ENCODE data around the gene ELMOD1. TPM values are rescaled to one million over a fixed set of nuclear protein-coding genes. Genes with fewer than 3 reads are reported as not detected.

ELMOD1 gene
- total RNA-seq, 4 donors from 2014 or later, result 0.70 to 3.7 (median 1.6) TPM

DNA sequence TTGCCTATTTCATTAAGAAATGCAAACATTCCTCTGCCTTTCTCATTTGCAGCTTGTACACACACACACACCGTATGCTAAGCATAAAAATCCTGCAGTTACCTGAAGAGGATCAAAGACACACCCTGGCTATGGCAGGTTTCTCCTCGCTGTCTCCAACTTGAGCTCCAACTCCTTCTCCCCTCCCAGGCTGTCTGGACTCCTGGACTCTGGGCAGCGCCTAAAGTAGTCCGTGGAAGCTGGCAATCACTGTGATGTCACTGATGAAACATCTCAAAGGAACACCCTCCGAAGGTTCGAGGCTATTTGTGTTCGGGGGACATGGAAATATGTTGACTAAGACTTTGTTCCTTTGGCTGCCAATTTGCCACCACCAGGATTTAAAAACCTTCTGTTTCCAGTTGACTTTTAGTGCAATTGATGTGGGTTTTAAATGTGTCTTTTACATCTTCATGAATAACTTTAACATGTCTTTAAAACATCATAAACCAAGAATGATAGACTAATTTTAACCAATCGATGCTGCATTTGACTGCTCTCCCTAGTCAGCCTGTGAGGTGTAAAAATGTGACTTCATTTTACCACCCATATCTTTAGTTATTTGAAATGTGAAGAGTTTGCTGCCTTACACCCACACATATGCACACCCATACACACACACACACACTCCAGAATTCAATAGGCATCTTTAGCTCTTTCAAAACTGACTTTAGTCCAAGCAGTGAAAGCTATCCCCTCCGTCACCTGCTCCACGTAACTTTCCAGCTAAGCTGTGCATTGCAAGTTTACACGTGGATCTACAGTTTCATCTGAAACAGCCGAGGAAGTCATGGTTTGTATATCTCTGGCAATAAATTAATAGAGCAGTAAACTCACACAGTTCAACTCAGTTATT, 121.2 kb downstream of the ELMOD1 start, which contains the start of gene SLN:
Gene SLN, minus strand, starts transcription at position 196 of the 895 bp plus-strand sequence.
- peak; percentile 73 to 74 for DNase-seq
- H3K27ac ChIP-seq, result peak within 1 kb of the TSS; percentile 83 to 93 (median 86)
- peaks cover 31 to 47% of the 10 kb centered on the region in 2 donors for H3K4me1 ChIP-seq
- H3K36me3 ChIP-seq, result no peaks in the 10 kb centered on the region
- peak within 1 kb of the TSS; percentile 46 to 74 (median 54) for H3K4me3 ChIP-seq
- in situ Hi-C loops (cut with MboI; ENCODE audit: low sequenced_read_pairs in 4 of 4), result no loop called here
- peak; percentile 41 to 67 for ATAC-seq
- H3K27me3 ChIP-seq, result no peaks in the 10 kb centered on the region
- TF ChIP-seq, protein P1, sequence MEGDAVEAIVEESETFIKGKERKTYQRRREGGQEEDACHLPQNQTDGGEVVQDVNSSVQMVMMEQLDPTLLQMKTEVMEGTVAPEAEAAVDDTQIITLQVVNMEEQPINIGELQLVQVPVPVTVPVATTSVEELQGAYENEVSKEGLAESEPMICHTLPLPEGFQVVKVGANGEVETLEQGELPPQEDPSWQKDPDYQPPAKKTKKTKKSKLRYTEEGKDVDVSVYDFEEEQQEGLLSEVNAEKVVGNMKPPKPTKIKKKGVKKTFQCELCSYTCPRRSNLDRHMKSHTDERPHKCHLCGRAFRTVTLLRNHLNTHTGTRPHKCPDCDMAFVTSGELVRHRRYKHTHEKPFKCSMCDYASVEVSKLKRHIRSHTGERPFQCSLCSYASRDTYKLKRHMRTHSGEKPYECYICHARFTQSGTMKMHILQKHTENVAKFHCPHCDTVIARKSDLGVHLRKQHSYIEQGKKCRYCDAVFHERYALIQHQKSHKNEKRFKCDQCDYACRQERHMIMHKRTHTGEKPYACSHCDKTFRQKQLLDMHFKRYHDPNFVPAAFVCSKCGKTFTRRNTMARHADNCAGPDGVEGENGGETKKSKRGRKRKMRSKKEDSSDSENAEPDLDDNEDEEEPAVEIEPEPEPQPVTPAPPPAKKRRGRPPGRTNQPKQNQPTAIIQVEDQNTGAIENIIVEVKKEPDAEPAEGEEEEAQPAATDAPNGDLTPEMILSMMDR (IDR thresholded peaks at IDR 0.05 in 4 of 5, conservative IDR thresholded peaks at IDR 0.05 in 1 of 5), result no peak
- peak; percentile 96 to 98 for TF ChIP-seq POLR2A (IDR thresholded peaks at IDR 0.05)
- intact Hi-C loops (cut with DNase I; ENCODE audit: low total_unique reads), result loop anchor here (5.0 kb wide), 1 partner anchor 510 kb away; the partner anchor contains the start of genes ATM and NPAT
- no peaks in the 10 kb centered on the region for H3K9me3 ChIP-seq

DNA sequence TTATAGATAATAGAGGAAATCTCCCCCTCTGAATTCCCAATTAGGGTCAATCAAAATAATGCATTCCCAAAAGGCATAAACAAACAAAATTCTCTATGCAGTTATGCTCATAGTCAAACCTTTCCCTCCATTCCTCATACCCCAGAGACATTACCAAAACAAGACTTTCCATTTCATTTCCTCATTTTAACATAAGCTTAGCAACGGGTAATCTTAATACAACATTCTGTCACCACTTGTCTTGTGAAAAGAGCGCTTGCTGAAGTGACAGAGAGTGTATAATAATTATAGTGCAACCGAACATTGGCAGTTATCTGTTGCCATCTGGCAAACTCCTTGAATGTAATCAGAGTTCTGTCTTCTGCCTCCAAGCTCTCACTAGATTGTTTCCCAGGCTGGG, 122.1 kb downstream of the ELMOD1 start:
- in situ Hi-C loops (cut with MboI; ENCODE audit: low sequenced_read_pairs in 4 of 4), result no loop called here
- TF ChIP-seq POLR2A (IDR thresholded peaks at IDR 0.05), result no peak
- TF ChIP-seq, protein P1 (IDR thresholded peaks at IDR 0.05 in 4 of 5, conservative IDR thresholded peaks at IDR 0.05 in 1 of 5), result no peak
- Histone ChIP-seq H3K4me3 (peak overlapping the region; percentile 46 to 74 (median 54)), H3K36me3 (no peaks in the 10 kb centered on the region), H3K9me3 (no peaks in the 10 kb centered on the region), H3K27me3 (no peaks in the 10 kb centered on the region), H3K4me1 (peaks cover 25 to 38% of the 10 kb centered on the region in 2 donors), H3K27ac (peak overlapping the region; percentile 83 to 93 (median 86))
- no peak for DNase-seq
- peak; percentile 50 to 63 for ATAC-seq
- intact Hi-C loops (cut with DNase I; ENCODE audit: low total_unique reads), result loop anchor here (5.0 kb wide), 1 partner anchor 509 kb away; the partner anchor contains the start of genes ATM and NPAT

Other genes starting within 250 kb of the ELMOD1 start
- gene CWF19L2, start 133.3 kb upstream of the ELMOD1 start, total RNA-seq, result 10 to 100 TPM in 2 of 4 donors, 1 to 10 TPM in 2; 6.5 to 17.4 (median 9.8) TPM
- 1 to 10 TPM; 5.4 to 8.1 (median 6.6) TPM for gene ALKBH8, start 25.4 kb upstream of the ELMOD1 start, total RNA-seq
- 1,000 to 10,000 TPM in 3 of 4 donors, 100 to 1,000 TPM in 1; 586 to 5,775 (median 2,747) TPM for gene SLN, start 120.9 kb downstream of the ELMOD1 start, total RNA-seq

All from gastrocnemius medialis (tissue), 4 donors.